Neural cell (in vitro differentiated cells): ENCODE data around the gene CLDND1. TPM values are rescaled to one million over a fixed set of nuclear protein-coding genes. Genes with fewer than 3 reads are reported as not detected.

Experiments used
- H2AFZ ChIP-seq: fragments of 200-600, 300-800 bp; sonication (generic), shearing (Covaris generic); 2 replicates; pipeline ENCODE4 v1.6.0; 2014; ENCODE audit warnings: low read depth, mild to moderate bottlenecking, antibody characterized with exemption, low read length, moderate library complexity
- H3F3A ChIP-seq: fragments of 200-600 bp; shearing (Covaris generic); 2 replicates; pipeline ENCODE4 v1.6.1; 2016; ENCODE audit warnings: mild to moderate bottlenecking, moderate library complexity, mixed read lengths, antibody characterized with exemption, low read length; ENCODE audit not compliant: insufficient read depth, poor library complexity, severe bottlenecking
- H3K27ac ChIP-seq: fragments of 200-600, 300-800 bp; sonication (generic), shearing (Covaris generic); 2 replicates; pipeline ENCODE4 v1.5.1; 2014; ENCODE audit warnings: mild to moderate bottlenecking, low read length, moderate library complexity
- H3K27me3 ChIP-seq: fragments of 300-800, 200-600 bp; sonication (generic), shearing (Covaris generic); 2 replicates; pipeline ENCODE4 v1.6.0; 2014; ENCODE audit warnings: mild to moderate bottlenecking, low read depth, low read length, moderate library complexity; ENCODE audit not compliant: insufficient read depth
- H3K36me3 ChIP-seq: fragments of 300-800, 200-600 bp; sonication (generic), shearing (Covaris generic); 2 replicates; pipeline ENCODE4 v1.5.1; 2014; ENCODE audit warnings: mild to moderate bottlenecking, antibody characterized with exemption, low read length, moderate library complexity; ENCODE audit not compliant: insufficient read depth
- H3K4me2 ChIP-seq: fragments of 300-800, 200-600 bp; sonication (generic), shearing (Covaris generic); 2 replicates; pipeline ENCODE4 v1.6.0; 2014; ENCODE audit warnings: mild to moderate bottlenecking, low read length
- H3K4me3 ChIP-seq: fragments of 300-800, 200-600 bp; sonication (generic), shearing (Covaris generic); 2 replicates; pipeline ENCODE4 v1.5.1; 2014; ENCODE audit warnings: mild to moderate bottlenecking, low read length, moderate library complexity
- H3K79me2 ChIP-seq: fragments of 200-600 bp; shearing (Covaris generic); replicated peaks from 2 replicates; pipeline ENCODE4 v1.6.0; 2014; ENCODE audit warnings: mild to moderate bottlenecking, low read length, moderate library complexity; ENCODE audit not compliant: insufficient read depth
- H3K9ac ChIP-seq: fragments of 300-800, 200-600 bp; sonication (generic), shearing (Covaris generic); 2 replicates; pipeline ENCODE4 v1.6.1; 2016; ENCODE audit warnings: mild to moderate bottlenecking, low read length, mixed read lengths
- H3K9me2 ChIP-seq: fragments of 200-600 bp; shearing (Covaris generic); 2 replicates; pipeline ENCODE4 v1.6.1; 2016; ENCODE audit warnings: mild to moderate bottlenecking, low read length, mixed read lengths; ENCODE audit not compliant: insufficient read depth
- H3K9me3 ChIP-seq: fragments of 200-600, 300-800 bp; sonication (generic), shearing (Covaris generic); 2 replicates; pipeline ENCODE4 v1.6.1; 2016; ENCODE audit warnings: mild to moderate bottlenecking, mixed run types, low read length, moderate library complexity, mixed read lengths
- H4K20me1 ChIP-seq: fragments of 200-600 bp; shearing (Covaris generic); 2 replicates; pipeline ENCODE4 v1.6.1; 2016; ENCODE audit warnings: mild to moderate bottlenecking, mixed run types; ENCODE audit not compliant: insufficient read depth
- CTCF ChIP-seq: fragments of 450-650 bp; IDR thresholded peaks from 2 replicates; pipeline ENCODE4 v1.5.1; 2014; ENCODE audit warnings: antibody characterized with exemption, mild to moderate bottlenecking, moderate library complexity; ENCODE audit not compliant: poor library complexity, severe bottlenecking
- EP300 ChIP-seq: fragments of 450-650 bp; conservative IDR thresholded peaks from 2 replicates; pipeline ENCODE4 v1.6.1; 2014; ENCODE audit warnings: antibody characterized with exemption, mild to moderate bottlenecking, moderate library complexity; ENCODE audit not compliant: poor library complexity, severe bottlenecking
- EZH2 ChIP-seq: fragments of 200-600, 300-800 bp; shearing (Covaris generic), sonication (generic); IDR thresholded peaks from 2 replicates; pipeline ENCODE4 v1.6.1; 2014; ENCODE audit warnings: antibody characterized with exemption, low read length, borderline replicate concordance, mild to moderate bottlenecking; ENCODE audit not compliant: insufficient read depth, poor library complexity, severe bottlenecking
- MXI1 ChIP-seq: fragments of 450-650 bp; conservative IDR thresholded peaks from 2 replicates; pipeline ENCODE4 v1.6.1; 2014; ENCODE audit warnings: antibody characterized with exemption, mild to moderate bottlenecking; ENCODE audit not compliant: poor library complexity, severe bottlenecking
- POLR2AphosphoS5 ChIP-seq: IDR thresholded peaks from 2 replicates; pipeline ENCODE4 v1.6.1; 2012
- RAD21 ChIP-seq: fragments of 450-650 bp; conservative IDR thresholded peaks from 2 replicates; pipeline ENCODE4 v1.6.1; 2014; ENCODE audit warnings: antibody characterized with exemption, mild to moderate bottlenecking, moderate library complexity
- REST ChIP-seq: IDR thresholded peaks from 2 replicates; pipeline ENCODE4 v1.6.1; 2012; ENCODE audit warnings: borderline replicate concordance
- SMC3 ChIP-seq: fragments of 450-650 bp; conservative IDR thresholded peaks from 2 replicates; pipeline ENCODE4 v1.6.1; 2014; ENCODE audit warnings: antibody characterized with exemption, mild to moderate bottlenecking, moderate library complexity; ENCODE audit not compliant: poor library complexity
- TAF1 ChIP-seq: IDR thresholded peaks from 2 replicates; pipeline ENCODE4 v1.6.1; 2012; ENCODE audit warnings: low read depth
- polyA plus RNA-seq: library from polyadenylated mRNA; depleted of rRNA; stranded (reverse); fragments of >200 nt; gene quantifications from 2 replicates; pipeline ENCODE4 v1.2.3, GENCODE V29; 2014

Gene CLDND1
- polyA plus RNA-seq, 1 donor from 2014 or later = 162 TPM

- H3K9me2 ChIP-seq = no peaks in the 10 kb centered on the region
- no peak overlapping the region for H3K27ac ChIP-seq
- H3K27me3 ChIP-seq = no peaks in the 10 kb centered on the region
- TF ChIP-seq CTCF = no peak
- TF ChIP-seq EP300 = no peak
- TF ChIP-seq MXI1 = no peak
- no peak for TF ChIP-seq TAF1
- no peak for TF ChIP-seq POLR2AphosphoS5
- no peak for TF ChIP-seq EZH2
- TF ChIP-seq RAD21 = no peak
- H3K4me3 ChIP-seq = no peak overlapping the region
- H3K9me3 ChIP-seq = no peaks in the 10 kb centered on the region
- no peaks in the 10 kb centered on the region for H3F3A ChIP-seq
- no peak overlapping the region for H2AFZ ChIP-seq
- H3K36me3 ChIP-seq = no peaks in the 10 kb centered on the region
- no peaks in the 10 kb centered on the region for H3K79me2 ChIP-seq
- H3K9ac ChIP-seq = no peak overlapping the region
- no peaks in the 10 kb centered on the region for H4K20me1 ChIP-seq
- no peak overlapping the region for H3K4me2 ChIP-seq
Observed at GRCh38 chr3:98555025-98555379, 32.3 kb upstream of the CLDND1 start.

GRCh38 chr3:98554580-98554979, 31.9 kb upstream of the CLDND1 start:
- H3K36me3 ChIP-seq = no peaks in the 10 kb centered on the region
- no peak overlapping the region for H3K4me3 ChIP-seq
- H3K79me2 ChIP-seq = no peaks in the 10 kb centered on the region
- H3F3A ChIP-seq = no peaks in the 10 kb centered on the region
- H3K9me2 ChIP-seq = no peaks in the 10 kb centered on the region
- no peaks in the 10 kb centered on the region for H4K20me1 ChIP-seq
- H3K27ac ChIP-seq = no peak overlapping the region
- no peak overlapping the region for H3K9ac ChIP-seq
- H3K9me3 ChIP-seq = no peaks in the 10 kb centered on the region
- no peaks in the 10 kb centered on the region for H3K27me3 ChIP-seq
- no peak overlapping the region for H3K4me2 ChIP-seq
- TF ChIP-seq EP300 = no peak
- no peak for TF ChIP-seq SMC3
- no peak for TF ChIP-seq MXI1
- no peak for TF ChIP-seq CTCF
- TF ChIP-seq REST = no peak
- no peak for TF ChIP-seq RAD21
- no peak for TF ChIP-seq TAF1
- no peak for TF ChIP-seq POLR2AphosphoS5
- TF ChIP-seq EZH2 = no peak
- H2AFZ ChIP-seq = no peak overlapping the region
